GM12878 (cell line): Measurements from ENCODE around the gene ALDOB.

Experiments used
- ATF7 ChIP-seq: fragments of 450-650 bp; IDR thresholded peaks from 2 replicates; pipeline ENCODE4 v1.6.1; 2016; ENCODE audit warnings: low read depth, mild to moderate bottlenecking
- BCL11A ChIP-seq: IDR thresholded peaks from 2 replicates; pipeline ENCODE4 v1.6.1; 2011; ENCODE audit warnings: low read depth, low read length
- CEBPB ChIP-seq, 2 experiments: fragments of 150-350 bp in 1 of 2; IDR thresholded peaks; 2 replicates each; pipeline ENCODE4 v1.6.1; 2012 to 2014; ENCODE audit warnings: low read depth in 2 of 2, low read length in 2 of 2, borderline replicate concordance in 1 of 2, inconsistent platforms in 1 of 2
- EP300 ChIP-seq, 2 experiments: fragments of 150-350 bp in 1 of 2; IDR thresholded peaks; 2 replicates each; pipeline ENCODE4 v1.6.1; 2011 to 2012; ENCODE audit warnings: low read depth in 2 of 2, low read length in 2 of 2, borderline replicate concordance in 1 of 2, improper control_type of control experiment in 1 of 2, inconsistent platforms in 1 of 2; ENCODE audit not compliant: control insufficient read depth in 1 of 2
- HDAC2 ChIP-seq: fragments of 200-600 bp; sonication (generic); IDR thresholded peaks from 2 replicates; pipeline ENCODE4 v1.6.1; 2017
- LARP7 ChIP-seq: fragments of 450-650 bp; IDR thresholded peaks from 2 replicates; pipeline ENCODE4 v1.6.1; 2017; ENCODE audit warnings: mild to moderate bottlenecking
- POLR2AphosphoS5 ChIP-seq: IDR thresholded peaks from 2 replicates; pipeline ENCODE4 v1.6.1; 2011; ENCODE audit warnings: mild to moderate bottlenecking, low read length, inconsistent platforms
- RFX5 ChIP-seq: IDR thresholded peaks from 2 replicates; pipeline ENCODE4 v1.6.1; 2011; ENCODE audit warnings: low read depth, low read length, improper control_type of control experiment
- SREBF2 ChIP-seq: IDR thresholded peaks from 2 replicates; pipeline ENCODE4 v1.6.1; 2012; ENCODE audit warnings: mild to moderate bottlenecking, low read length
- ZBED1 ChIP-seq: IDR thresholded peaks from 2 replicates; pipeline ENCODE4 v1.6.1; 2016; ENCODE audit warnings: borderline replicate concordance
- TF ChIP-seq, protein P1 (sequence below), 3 experiments: IDR thresholded peaks in 2 of 3; conservative IDR thresholded peaks in 1 of 3; 2 replicates each; pipeline ENCODE4 v1.5.1; 2011; ENCODE audit warnings: low read depth in 3 of 3, low read length in 3 of 3, mild to moderate bottlenecking in 3 of 3, control low read depth in 2 of 3, moderate library complexity in 2 of 3, inconsistent platforms in 1 of 3, mixed read lengths in 1 of 3; ENCODE audit not compliant: control insufficient read depth in 2 of 3, insufficient read depth in 1 of 3; ENCODE audit errors: extremely low read depth in 1 of 3
- TF ChIP-seq, protein P2 (sequence below): fragments of 450-650 bp; formaldehyde crosslinking; IDR thresholded peaks from 2 replicates; pipeline ENCODE4 v1.4.0; 2020; ENCODE audit warnings: mild to moderate bottlenecking, moderate library complexity
- TF ChIP-seq, protein P3 (sequence below): IDR thresholded peaks from 2 replicates; pipeline ENCODE4 v1.6.1; 2011; ENCODE audit warnings: borderline replicate concordance, low read depth, mild to moderate bottlenecking, moderate library complexity, mixed read lengths, low read length; ENCODE audit not compliant: insufficient read depth; ENCODE audit errors: extremely low read length

DNA sequence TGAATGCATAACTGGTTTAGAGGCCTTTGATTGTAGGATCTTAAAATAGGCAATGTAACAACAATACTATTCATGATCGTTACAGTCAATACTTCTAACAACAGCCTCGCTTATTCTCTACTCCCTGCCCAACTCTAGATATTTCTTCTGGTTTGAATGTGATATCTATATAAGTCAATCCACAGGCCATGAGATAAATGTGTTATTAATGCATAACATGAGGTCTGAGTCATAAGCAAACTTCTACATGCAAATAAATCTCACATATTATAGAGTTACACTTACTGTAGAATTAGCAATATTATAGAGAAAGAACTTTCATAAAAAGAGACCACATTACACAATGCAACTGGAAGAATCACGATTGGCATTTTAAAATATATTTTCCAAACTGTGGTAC, 2.9 kb upstream of the ALDOB start:
- TF ChIP-seq HDAC2 (no peak), BCL11A (no peak), RFX5 (no peak), POLR2AphosphoS5 (no peak), ATF7 (no peak), CEBPB (IDR thresholded peaks at IDR 0.05; ENCODE audit: borderline replicate concordance in 1 of 2, low read depth in 2 of 2, low read length in 2 of 2) (no peak), SREBF2 (no peak), LARP7 (no peak), EP300 (IDR thresholded peaks at IDR 0.05; ENCODE audit: borderline replicate concordance in 1 of 2, control insufficient read depth in 1 of 2, low read depth in 2 of 2, low read length in 2 of 2) (no peak), ZBED1 (no peak)
- TF ChIP-seq, protein P1, sequence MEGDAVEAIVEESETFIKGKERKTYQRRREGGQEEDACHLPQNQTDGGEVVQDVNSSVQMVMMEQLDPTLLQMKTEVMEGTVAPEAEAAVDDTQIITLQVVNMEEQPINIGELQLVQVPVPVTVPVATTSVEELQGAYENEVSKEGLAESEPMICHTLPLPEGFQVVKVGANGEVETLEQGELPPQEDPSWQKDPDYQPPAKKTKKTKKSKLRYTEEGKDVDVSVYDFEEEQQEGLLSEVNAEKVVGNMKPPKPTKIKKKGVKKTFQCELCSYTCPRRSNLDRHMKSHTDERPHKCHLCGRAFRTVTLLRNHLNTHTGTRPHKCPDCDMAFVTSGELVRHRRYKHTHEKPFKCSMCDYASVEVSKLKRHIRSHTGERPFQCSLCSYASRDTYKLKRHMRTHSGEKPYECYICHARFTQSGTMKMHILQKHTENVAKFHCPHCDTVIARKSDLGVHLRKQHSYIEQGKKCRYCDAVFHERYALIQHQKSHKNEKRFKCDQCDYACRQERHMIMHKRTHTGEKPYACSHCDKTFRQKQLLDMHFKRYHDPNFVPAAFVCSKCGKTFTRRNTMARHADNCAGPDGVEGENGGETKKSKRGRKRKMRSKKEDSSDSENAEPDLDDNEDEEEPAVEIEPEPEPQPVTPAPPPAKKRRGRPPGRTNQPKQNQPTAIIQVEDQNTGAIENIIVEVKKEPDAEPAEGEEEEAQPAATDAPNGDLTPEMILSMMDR (IDR thresholded peaks at IDR 0.05 in 2 of 3, conservative IDR thresholded peaks at IDR 0.05 in 1 of 3; ENCODE audit: control insufficient read depth in 2 of 3, extremely low read depth in 1 of 3, insufficient read depth in 1 of 3, low read depth in 3 of 3, low read length in 3 of 3) = no peak
- TF ChIP-seq, protein P2, sequence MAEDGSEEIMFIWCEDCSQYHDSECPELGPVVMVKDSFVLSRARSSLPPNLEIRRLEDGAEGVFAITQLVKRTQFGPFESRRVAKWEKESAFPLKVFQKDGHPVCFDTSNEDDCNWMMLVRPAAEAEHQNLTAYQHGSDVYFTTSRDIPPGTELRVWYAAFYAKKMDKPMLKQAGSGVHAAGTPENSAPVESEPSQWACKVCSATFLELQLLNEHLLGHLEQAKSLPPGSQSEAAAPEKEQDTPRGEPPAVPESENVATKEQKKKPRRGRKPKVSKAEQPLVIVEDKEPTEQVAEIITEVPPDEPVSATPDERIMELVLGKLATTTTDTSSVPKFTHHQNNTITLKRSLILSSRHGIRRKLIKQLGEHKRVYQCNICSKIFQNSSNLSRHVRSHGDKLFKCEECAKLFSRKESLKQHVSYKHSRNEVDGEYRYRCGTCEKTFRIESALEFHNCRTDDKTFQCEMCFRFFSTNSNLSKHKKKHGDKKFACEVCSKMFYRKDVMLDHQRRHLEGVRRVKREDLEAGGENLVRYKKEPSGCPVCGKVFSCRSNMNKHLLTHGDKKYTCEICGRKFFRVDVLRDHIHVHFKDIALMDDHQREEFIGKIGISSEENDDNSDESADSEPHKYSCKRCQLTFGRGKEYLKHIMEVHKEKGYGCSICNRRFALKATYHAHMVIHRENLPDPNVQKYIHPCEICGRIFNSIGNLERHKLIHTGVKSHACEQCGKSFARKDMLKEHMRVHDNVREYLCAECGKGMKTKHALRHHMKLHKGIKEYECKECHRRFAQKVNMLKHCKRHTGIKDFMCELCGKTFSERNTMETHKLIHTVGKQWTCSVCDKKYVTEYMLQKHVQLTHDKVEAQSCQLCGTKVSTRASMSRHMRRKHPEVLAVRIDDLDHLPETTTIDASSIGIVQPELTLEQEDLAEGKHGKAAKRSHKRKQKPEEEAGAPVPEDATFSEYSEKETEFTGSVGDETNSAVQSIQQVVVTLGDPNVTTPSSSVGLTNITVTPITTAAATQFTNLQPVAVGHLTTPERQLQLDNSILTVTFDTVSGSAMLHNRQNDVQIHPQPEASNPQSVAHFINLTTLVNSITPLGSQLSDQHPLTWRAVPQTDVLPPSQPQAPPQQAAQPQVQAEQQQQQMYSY (CRISPR knock-in tag) = no peak
- TF ChIP-seq, protein P3, sequence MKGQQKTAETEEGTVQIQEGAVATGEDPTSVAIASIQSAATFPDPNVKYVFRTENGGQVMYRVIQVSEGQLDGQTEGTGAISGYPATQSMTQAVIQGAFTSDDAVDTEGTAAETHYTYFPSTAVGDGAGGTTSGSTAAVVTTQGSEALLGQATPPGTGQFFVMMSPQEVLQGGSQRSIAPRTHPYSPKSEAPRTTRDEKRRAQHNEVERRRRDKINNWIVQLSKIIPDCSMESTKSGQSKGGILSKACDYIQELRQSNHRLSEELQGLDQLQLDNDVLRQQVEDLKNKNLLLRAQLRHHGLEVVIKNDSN = no peak
